Measurements from ENCODE around the gene PPP4R2. TPM values are rescaled to one million over a fixed set of nuclear protein-coding genes. Genes with fewer than 3 reads are reported as not detected.

PPP4R2 gene
- total and polyA plus RNA-seq, 2 of the 4 experiments (the other 2 are of a cell fraction), result 13.5 to 31.4 TPM

- no peaks in the 10 kb centered on the region for H3K27me3 ChIP-seq (ENCODE audit: control insufficient read depth, insufficient read depth, low read length)
- no peak overlapping the region for H3K27ac ChIP-seq (ENCODE audit: insufficient read depth, low read length)
- dilution Hi-C loops (cut with HindIII; ENCODE audit: low sequenced_read_pairs, unreplicated experiment) (no loop called here), intact Hi-C loops (cut with micrococcal nuclease) (loop anchor here (1.0 to 5.0 kb wide), 3 partner anchors 59 to 205 kb away; partner anchors contain the start of gene PPP4R2), in situ Hi-C loops (cut with MboI; ENCODE audit: low sequenced_read_pairs) (loop anchor here (5.0 kb wide), 1 partner anchor 114 kb away; no protein-coding TSS in a partner anchor)
- no TSS peak for BruUV-seq (replicated peaks)
- peak; percentile 62 for DNase-seq
- POLR2A ChIA-PET (ENCODE audit: unreplicated experiment), result no interaction called here
- H4K91ac ChIP-seq (ENCODE audit: insufficient read depth, low read depth, low read length), result no peak overlapping the region
- no peak overlapping the region for H2AK5ac ChIP-seq (ENCODE audit: low read depth, low read length)
- no peak overlapping the region for H4K5ac ChIP-seq (ENCODE audit: low read depth, low read length)
- no peaks in the 10 kb centered on the region for H3K9me1 ChIP-seq (ENCODE audit: insufficient read depth, low read length)
- H3K9me3 ChIP-seq (ENCODE audit: control insufficient read depth, insufficient read depth, low read length), result no peaks in the 10 kb centered on the region
- no peak overlapping the region for H3K9ac ChIP-seq (ENCODE audit: low read depth, low read length)
- no peak overlapping the region for H3K4ac ChIP-seq (ENCODE audit: low read depth, low read length)
- TF ChIP-seq RAD21 (IDR thresholded peaks at IDR 0.05; ENCODE audit: low read length) (peak; percentile 74), MAFK (IDR thresholded peaks at IDR 0.05; ENCODE audit: low read depth, low read length) (no peak), RCOR1 (IDR thresholded peaks at IDR 0.05; ENCODE audit: insufficient replicate concordance, low read length) (no peak), SMC3 (IDR thresholded peaks at IDR 0.05; ENCODE audit: low read depth, low read length) (peak; percentile 58; the same call in 1 of the 2 replicates), RFX5 (IDR thresholded peaks at IDR 0.05; ENCODE audit: low read depth, low read length) (no peak)
- TF ChIP-seq, protein P1, sequence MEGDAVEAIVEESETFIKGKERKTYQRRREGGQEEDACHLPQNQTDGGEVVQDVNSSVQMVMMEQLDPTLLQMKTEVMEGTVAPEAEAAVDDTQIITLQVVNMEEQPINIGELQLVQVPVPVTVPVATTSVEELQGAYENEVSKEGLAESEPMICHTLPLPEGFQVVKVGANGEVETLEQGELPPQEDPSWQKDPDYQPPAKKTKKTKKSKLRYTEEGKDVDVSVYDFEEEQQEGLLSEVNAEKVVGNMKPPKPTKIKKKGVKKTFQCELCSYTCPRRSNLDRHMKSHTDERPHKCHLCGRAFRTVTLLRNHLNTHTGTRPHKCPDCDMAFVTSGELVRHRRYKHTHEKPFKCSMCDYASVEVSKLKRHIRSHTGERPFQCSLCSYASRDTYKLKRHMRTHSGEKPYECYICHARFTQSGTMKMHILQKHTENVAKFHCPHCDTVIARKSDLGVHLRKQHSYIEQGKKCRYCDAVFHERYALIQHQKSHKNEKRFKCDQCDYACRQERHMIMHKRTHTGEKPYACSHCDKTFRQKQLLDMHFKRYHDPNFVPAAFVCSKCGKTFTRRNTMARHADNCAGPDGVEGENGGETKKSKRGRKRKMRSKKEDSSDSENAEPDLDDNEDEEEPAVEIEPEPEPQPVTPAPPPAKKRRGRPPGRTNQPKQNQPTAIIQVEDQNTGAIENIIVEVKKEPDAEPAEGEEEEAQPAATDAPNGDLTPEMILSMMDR (conservative IDR thresholded peaks at IDR 0.05; ENCODE audit: low read depth, low read length), result peak; percentile 59
- H2BK20ac ChIP-seq (ENCODE audit: low read depth, low read length), result no peak overlapping the region
- no peak overlapping the region for H4K8ac ChIP-seq (ENCODE audit: low read depth in 2 of 2, low read length in 2 of 2)
- peak overlapping the region; percentile 8 for H2BK5ac ChIP-seq (ENCODE audit: low read depth, low read length, poor library complexity, severe bottlenecking)
- H2BK120ac ChIP-seq (ENCODE audit: low read depth, low read length), result no peak overlapping the region
- H3K14ac ChIP-seq (replicated peaks; ENCODE audit: low read depth, low read length), result no peak overlapping the region
- H3K36me3 ChIP-seq (ENCODE audit: control insufficient read depth, insufficient read depth, low read length), result no peaks in the 10 kb centered on the region
- no peak overlapping the region for H3K56ac ChIP-seq (ENCODE audit: extremely low read depth, insufficient read depth, low read length)
- no peaks in the 10 kb centered on the region; the same call in 1 of the 2 replicates for H3K4me1 ChIP-seq (ENCODE audit: control insufficient read depth, insufficient read depth, low read length)
- H3K4me2 ChIP-seq (ENCODE audit: low read depth, low read length), result no peak overlapping the region
- peak; percentile 65 for ATAC-seq (ENCODE audit: low read depth)
- no peak overlapping the region for H2AFZ ChIP-seq (replicated peaks; ENCODE audit: low read length, poor library complexity)
- H3K79me1 ChIP-seq (ENCODE audit: low read depth in 1 of 2, low read length in 2 of 2), result peaks cover 12 to 44% of the 10 kb centered on the region in 2 experiments
- no peak overlapping the region for H2AK9ac ChIP-seq (replicated peaks; ENCODE audit: low read depth, low read length, poor library complexity)
- H3K18ac ChIP-seq (ENCODE audit: low read depth, low read length), result no peak overlapping the region
- no CpG with 5 or more reads among the region's 5 CpGs for WGBS, 2 experiments (ENCODE audit: extremely low coverage in 2 of 2, insufficient read length in 1 of 2)
- no peak overlapping the region for H3K23ac ChIP-seq (ENCODE audit: low read depth, low read length)
- no peak overlapping the region for H2BK15ac ChIP-seq (ENCODE audit: low read depth, low read length)
- H4K20me1 ChIP-seq (ENCODE audit: insufficient read depth, low read length), result peaks cover 40% of the 10 kb centered on the region
- CTCF ChIA-PET, result interaction anchor here (0.5 to 1.4 kb wide), 13 partner anchors 11 to 205 kb away, joined by 3 to 7 read pairs (median 3); no protein-coding TSS in a partner anchor
- no peak overlapping the region for H3K4me3 ChIP-seq (ENCODE audit: insufficient read depth, low read depth, low read length)
These were observed 59.6 kb downstream of the PPP4R2 start for GRCh38 chr3:73056014-73056844.
